H1 (cell line): Measurements from ENCODE around the gene CFDP1. TPM values are rescaled to one million over a fixed set of nuclear protein-coding genes. Genes with fewer than 3 reads are reported as not detected.
A peak's percentile ranks its signal among the peaks of the same experiment; 100 is the strongest.

Source experiments
- CTCF ChIA-PET: fragments of 300-600 bp; sonication (Branson Sonifier 250); formaldehyde crosslinking; loops from one replicate; lab custom pipeline; 2021; ENCODE audit not compliant: partially characterized antibody; lab: Charles Lee
- POLR2A ChIA-PET: fragments of 300-600 bp; sonication (Branson Sonifier 250); formaldehyde crosslinking; loops from one replicate; lab custom pipeline; 2021; ENCODE audit warnings: inconsistent platforms; ENCODE audit not compliant: partially characterized antibody; lab: Charles Lee
- DNase-seq, 2 experiments: peaks; one replicate each; pipeline versions ENCODE4 v3.0.0 to v3.0.0-alpha.2; 2010 to 2022; ENCODE audit warnings: low spot score in 2 of 2, low read depth in 1 of 2, mixed read lengths in 1 of 2
- FAIRE-seq: peaks from 2 replicates; lab custom pipeline; 2011; peaks lifted over from hg19 to GRCh38; lab: Jason Lieb, UNC
- H2AFZ ChIP-seq: 2 replicates; pipeline ENCODE4 v1.8.1; 2012; ENCODE audit warnings: low read length, inconsistent platforms
- H2AK5ac ChIP-seq: 2 replicates; pipeline ENCODE4 v1.6.1; 2013; ENCODE audit warnings: low read depth, low read length
- H2BK120ac ChIP-seq: replicated peaks from 2 replicates; pipeline ENCODE3; 2013; ENCODE audit warnings: low read depth, low read length, inconsistent platforms
- H2BK12ac ChIP-seq: 2 replicates; pipeline ENCODE4 v1.6.1; 2013; ENCODE audit warnings: low read depth, low read length
- H2BK15ac ChIP-seq: 2 replicates; pipeline ENCODE4 v1.6.1; 2013; ENCODE audit warnings: low read length
- H2BK20ac ChIP-seq: 2 replicates; pipeline ENCODE4 v1.6.1; 2013; ENCODE audit warnings: low read length
- H2BK5ac ChIP-seq: 2 replicates; pipeline ENCODE4 v1.6.1; 2013; ENCODE audit warnings: low read depth, low read length
- H3K14ac ChIP-seq: 2 replicates; pipeline ENCODE4 v1.6.1; 2013; ENCODE audit warnings: inconsistent platforms; ENCODE audit not compliant: insufficient read length
- H3K18ac ChIP-seq: 2 replicates; pipeline ENCODE4 v1.6.1; 2013; ENCODE audit warnings: low read length; ENCODE audit errors: extremely low read depth
- H3K23ac ChIP-seq: 2 replicates; pipeline ENCODE4 v1.6.1; 2013; ENCODE audit warnings: inconsistent platforms; ENCODE audit not compliant: insufficient read length
- H3K23me2 ChIP-seq: 2 replicates; pipeline ENCODE4 v1.6.1; 2013; ENCODE audit warnings: low read depth, low read length
- H3K27ac ChIP-seq: 2 replicates; pipeline ENCODE4 v1.6.1; 2011; ENCODE audit warnings: low read depth, low read length, inconsistent platforms
- H3K27me3 ChIP-seq, 4 experiments: replicated peaks in 1 of 4; 1 replicate in 1 of 4; 2 replicates in 3 of 4; pipeline versions ENCODE4 v1.6.1 to v1.8.1; 2011 to 2013; ENCODE audit warnings: low read length in 3 of 4, mild to moderate bottlenecking in 3 of 4, inconsistent platforms in 2 of 4, mixed read lengths in 2 of 4, moderate library complexity in 1 of 4; ENCODE audit not compliant: control insufficient read depth in 3 of 4, insufficient read depth in 3 of 4; ENCODE audit errors: extremely low read depth in 1 of 4
- H3K36me3 ChIP-seq, 4 experiments: 2 replicates each; pipeline versions ENCODE4 v1.6.1 to v1.8.1; 2011 to 2013; ENCODE audit warnings: mild to moderate bottlenecking in 4 of 4, low read length in 3 of 4, moderate library complexity in 2 of 4, control low read depth in 1 of 4, inconsistent platforms in 1 of 4; ENCODE audit not compliant: insufficient read depth in 4 of 4, control insufficient read depth in 2 of 4
- H3K4ac ChIP-seq: replicated peaks from 2 replicates; pipeline ENCODE3; 2013; ENCODE audit warnings: low read length, low read depth, mixed read lengths, inconsistent platforms; ENCODE audit not compliant: insufficient read length
- H3K4me1 ChIP-seq, 4 experiments: replicated peaks in 1 of 4; 1 replicate in 1 of 4; 2 replicates in 3 of 4; pipeline versions ENCODE4 v1.6.1 to v1.8.1; 2011 to 2013; ENCODE audit warnings: low read length in 3 of 4, inconsistent platforms in 2 of 4, mixed read lengths in 1 of 4; ENCODE audit not compliant: insufficient read depth in 4 of 4, control insufficient read depth in 3 of 4
- H3K4me2 ChIP-seq, 2 experiments: 2 replicates each; pipeline versions ENCODE4 v1.6.1 to v1.8.1; 2011 to 2013; ENCODE audit warnings: low read depth in 2 of 2, low read length in 2 of 2, control low read depth in 1 of 2, inconsistent platforms in 1 of 2, mild to moderate bottlenecking in 1 of 2; ENCODE audit not compliant: insufficient read depth in 1 of 2
- H3K4me3 ChIP-seq, 4 experiments: fragments of 200-600, 300-600 bp in 1 of 4; sonication (generic), shearing (Covaris generic), sonication (Bioruptor Twin) in 1 of 4; 2 replicates each; pipeline versions ENCODE4 v1.5.1 to v1.8.1; 2011 to 2016; ENCODE audit warnings: low read length in 4 of 4, low read depth in 3 of 4, control low read depth in 2 of 4, inconsistent platforms in 2 of 4, mild to moderate bottlenecking in 2 of 4, mixed read lengths in 1 of 4, moderate library complexity in 1 of 4; ENCODE audit not compliant: insufficient read depth in 2 of 4; ENCODE audit errors: extremely low read depth in 1 of 4
- H3K56ac ChIP-seq: replicated peaks from 2 replicates; pipeline ENCODE3; 2013; ENCODE audit warnings: low read depth, mild to moderate bottlenecking, mixed read lengths, low read length, inconsistent platforms; ENCODE audit not compliant: insufficient read length
- H3K79me1 ChIP-seq: 2 replicates; pipeline ENCODE4 v1.6.1; 2013; ENCODE audit warnings: low read depth, low read length, control low read depth
- H3K79me2 ChIP-seq, 2 experiments: 2 replicates each; pipeline versions ENCODE4 v1.6.1 to v1.8.1; 2012 to 2013; ENCODE audit warnings: low read length in 2 of 2, mild to moderate bottlenecking in 2 of 2, inconsistent platforms in 1 of 2; ENCODE audit not compliant: insufficient read depth in 2 of 2, control insufficient read depth in 1 of 2
- H3K9ac ChIP-seq, 4 experiments: replicated peaks in 1 of 4; 1 replicate in 1 of 4; 2 replicates in 3 of 4; pipeline versions ENCODE4 v1.6.1 to v1.8.1; 2011 to 2013; ENCODE audit warnings: low read depth in 3 of 4, low read length in 3 of 4, control low read depth in 2 of 4, mild to moderate bottlenecking in 2 of 4, moderate library complexity in 2 of 4, inconsistent platforms in 1 of 4; ENCODE audit errors: extremely low read depth in 1 of 4
- H3K9me3 ChIP-seq, 2 experiments: 2 replicates each; pipeline versions ENCODE4 v1.6.1 to v1.8.1; 2012 to 2013; ENCODE audit warnings: mild to moderate bottlenecking in 2 of 2, moderate library complexity in 2 of 2, control low read depth in 1 of 2, inconsistent platforms in 1 of 2, low read depth in 1 of 2, low read length in 1 of 2, mixed read lengths in 1 of 2; ENCODE audit not compliant: insufficient read depth in 2 of 2
- H4K20me1 ChIP-seq, 2 experiments: replicated peaks in 1 of 2; 2 replicates each; pipeline versions ENCODE3 to v1.8.1; 2011 to 2013; ENCODE audit warnings: inconsistent platforms in 2 of 2, low read length in 2 of 2, mild to moderate bottlenecking in 1 of 2; ENCODE audit not compliant: insufficient read depth in 2 of 2, control insufficient read depth in 1 of 2
- H4K5ac ChIP-seq: 2 replicates; pipeline ENCODE4 v1.6.1; 2013; ENCODE audit warnings: low read length, low read depth, mixed read lengths, inconsistent platforms; ENCODE audit not compliant: insufficient read length
- H4K8ac ChIP-seq: 2 replicates; pipeline ENCODE4 v1.8.0; 2013; ENCODE audit warnings: mild to moderate bottlenecking, moderate library complexity, low read length, inconsistent platforms; ENCODE audit not compliant: insufficient read depth; ENCODE audit errors: extremely low read depth
- H4K91ac ChIP-seq: replicated peaks from 2 replicates; pipeline ENCODE3; 2013; ENCODE audit warnings: low read length, mixed read lengths, inconsistent platforms; ENCODE audit not compliant: insufficient read length
- ASH2L ChIP-seq: fragments of 200-600, 300-600 bp; sonication (generic); IDR thresholded peaks from one replicate; pipeline ENCODE4 v1.7.1; 2017; ENCODE audit warnings: low read length
- EZH2 ChIP-seq: fragments of 200-600 bp; sonication (generic); IDR thresholded peaks from 2 replicates; pipeline ENCODE4 v1.7.1; 2012; ENCODE audit warnings: low read depth, mild to moderate bottlenecking, moderate library complexity, low read length, inconsistent platforms; ENCODE audit not compliant: severe bottlenecking
- FOSL1 ChIP-seq: IDR thresholded peaks from 2 replicates; pipeline ENCODE4 v1.6.1; 2011; ENCODE audit warnings: mild to moderate bottlenecking, low read depth, low read length, moderate library complexity; ENCODE audit not compliant: insufficient read depth
- KDM4A ChIP-seq: IDR thresholded peaks from one replicate; pipeline ENCODE4 v1.7.1; 2012; ENCODE audit warnings: low read depth, mild to moderate bottlenecking, moderate library complexity, low read length, inconsistent platforms; ENCODE audit not compliant: severe bottlenecking
- PHF8 ChIP-seq: fragments of 200-600 bp; sonication (generic); conservative IDR thresholded peaks from 2 replicates; pipeline ENCODE4 v1.7.1; 2012; ENCODE audit warnings: low read depth, mild to moderate bottlenecking, inconsistent platforms, low read length, moderate library complexity
- SP1 ChIP-seq: IDR thresholded peaks from 2 replicates; pipeline ENCODE4 v1.6.1; 2011; ENCODE audit warnings: low read depth, low read length
- WGBS, 2 experiments: shearing (Covaris generic) in 1 of 2; methylation state at CpG; one replicate each; pipeline versions ENCODE4 v1.1.6 to v1.1.7; 2013 to 2015; ENCODE audit warnings: low lambda C conversion rate in 2 of 2, mixed read lengths in 2 of 2, inconsistent platforms in 1 of 2, low coverage in 1 of 2, missing lambda C conversion rate in 1 of 2; ENCODE audit not compliant: insufficient replicate concordance in 2 of 2, insufficient coverage in 1 of 2, insufficient read length in 1 of 2; ENCODE audit errors: extremely low coverage in 1 of 2, missing lambda C conversion rate in 1 of 2; 5-methylcytosine and 5-hydroxymethylcytosine counted together
- polyA plus RNA-seq, 7 experiments: library from polyadenylated mRNA; depleted of rRNA in 3 of 7; stranded (reverse) in 5 of 7; unstranded in 2 of 7; fragments of >200 nt in 5 of 7; fragments of 200-250 nt in 2 of 7; gene quantifications; 1 replicate in 5 of 7; 2 replicates in 1 of 7; 4 replicates in 1 of 7; pipeline versions ENCODE4 v1.2.1 to v1.2.3, GENCODE V29; 2011 to 2013; ENCODE audit warnings: missing spikeins in 2 of 7, mixed read lengths in 2 of 7
- total RNA-seq: library from RNA; stranded (reverse); fragmentation: NEBNext Ultra II Directional; extraction: Animal tissue kit (Norgen Biotek cat#: 25700); gene quantifications from 2 replicates; pipeline ENCODE4 v1.2.1, GENCODE V29; 2021
- TF ChIP-seq, protein P1 (sequence below): IDR thresholded peaks from 2 replicates; pipeline ENCODE4 v1.6.1; 2012; ENCODE audit warnings: inconsistent platforms
- TF ChIP-seq, protein P2 (sequence below): IDR thresholded peaks from 2 replicates; pipeline ENCODE4 v1.6.1; 2012; ENCODE audit warnings: low read length, inconsistent platforms

The CFDP1 gene
- total and polyA plus RNA-seq, 2 of the 8 experiments (the other 6 are each of a cell fraction or from before 2014, with no cell fraction given) = 25.5 to 77.3 TPM

DNA sequence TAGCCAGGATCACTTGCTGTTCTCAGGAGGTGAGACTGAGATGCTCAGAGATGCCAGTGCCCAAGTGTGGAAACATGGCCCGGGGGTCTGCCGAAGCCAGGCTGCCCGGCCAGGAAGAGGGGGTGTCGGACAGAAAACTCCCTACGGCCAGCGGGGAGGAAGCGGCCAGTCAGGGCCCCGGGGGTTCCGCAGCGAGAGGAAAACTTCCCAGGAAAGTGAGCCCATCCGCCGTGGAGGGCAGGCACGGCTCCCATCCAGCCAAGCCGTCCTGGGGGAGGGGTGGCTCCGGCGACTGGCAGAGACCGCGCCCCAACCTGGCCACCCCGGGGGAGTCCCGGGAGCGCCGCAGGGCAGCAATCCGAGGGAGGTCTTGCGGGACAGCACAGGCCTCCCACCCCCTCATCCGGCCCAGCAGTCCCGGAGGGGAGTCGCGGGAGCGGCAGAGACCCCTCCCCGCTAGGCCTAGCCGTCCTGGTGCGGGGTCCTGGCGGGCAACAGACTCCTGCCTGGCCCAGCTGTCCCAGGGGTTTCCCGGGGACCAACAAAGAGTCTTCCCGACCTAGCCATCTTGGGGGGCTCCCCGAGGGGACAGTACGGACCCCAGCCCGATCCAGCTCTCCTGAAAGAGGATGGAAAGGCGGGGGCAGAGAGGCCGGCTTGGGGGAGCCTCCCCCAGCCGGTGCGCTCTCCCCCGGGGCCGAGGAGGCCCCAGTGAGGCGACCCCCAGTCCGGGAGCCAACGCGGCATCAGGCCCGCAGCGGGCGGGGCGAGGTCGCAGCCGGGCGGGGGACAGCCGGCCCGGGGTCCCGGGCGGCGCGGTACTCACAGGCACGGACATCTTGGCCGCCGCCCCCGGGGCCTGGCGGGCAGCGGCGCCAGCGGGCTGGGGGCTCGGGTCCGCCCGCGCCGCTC lies 168.0 kb downstream of the CFDP1 start:
- no peaks in the 10 kb centered on the region for H3K27me3 ChIP-seq
- peaks cover 0 to 52% of the 10 kb centered on the region in 2 experiments; a peak in 2 of 4 replicates for H3K79me2 ChIP-seq
- no peak overlapping the region; the same call in 1 of the 2 replicates for H3K27ac ChIP-seq
- H3K4me3 ChIP-seq = peak overlapping the region; percentile 76 to 99 (median 83)
- H4K8ac ChIP-seq = peak overlapping the region; percentile 90; the same call in 1 of the 2 replicates
- FAIRE-seq (no peak), DNase-seq (peak in 1 of 2 experiments; percentile 60)
- peak overlapping the region; percentile 59 for H3K4ac ChIP-seq
- no peak overlapping the region for H4K5ac ChIP-seq
- ChIA-PET CTCF (interaction anchor here (1.4 to 3.5 kb wide), 6 partner anchors 9 to 31 kb away, joined by 3 to 20 read pairs (median 8); no protein-coding TSS in a partner anchor), POLR2A (interaction anchor here (1.4 to 9.2 kb wide), 8 partner anchors 12 to 251 kb away, joined by 3 to 158 read pairs (median 6); partner anchors contain the start of gene BCAR1)
- peak overlapping the region; percentile 59 to 78 (median 72) for H3K9ac ChIP-seq
- H2BK15ac ChIP-seq = no peak overlapping the region
- no peak overlapping the region for H2AFZ ChIP-seq
- peaks cover 15 to 26% of the 10 kb centered on the region in 2 experiments for H4K20me1 ChIP-seq
- H2BK120ac ChIP-seq = no peak overlapping the region
- peak overlapping the region; percentile 79 to 92 for H3K4me2 ChIP-seq
- H3K56ac ChIP-seq = no peak overlapping the region
- H2BK12ac ChIP-seq = no peak overlapping the region
- H3K4me1 ChIP-seq = peaks cover 0 to 31% (median 25%) of the 10 kb centered on the region in 4 experiments; a peak in 6 of 7 replicates
- no peak overlapping the region for H3K23ac ChIP-seq
- H3K9me3 ChIP-seq = no peaks in the 10 kb centered on the region
- H3K79me1 ChIP-seq = peaks cover 26% of the 10 kb centered on the region
- peak overlapping the region; percentile 30; the same call in 1 of the 2 replicates for H2BK5ac ChIP-seq
- 6% methylated on average over 33 of the region's 74 CpGs; no CpG with 5 or more reads in 1 of the 2 experiments for WGBS, 2 experiments
- peak overlapping the region; percentile 87 for H3K18ac ChIP-seq
- H3K14ac ChIP-seq = no peak overlapping the region
- peaks cover 11% of the 10 kb centered on the region; the same call in 1 of the 2 replicates for H3K23me2 ChIP-seq
- no peak overlapping the region for H2BK20ac ChIP-seq
- H2AK5ac ChIP-seq = no peak overlapping the region
- no peaks in the 10 kb centered on the region for H3K36me3 ChIP-seq
- no peak overlapping the region for H4K91ac ChIP-seq
- no peak for TF ChIP-seq EZH2
- TF ChIP-seq ASH2L = no peak
- TF ChIP-seq, protein P1, sequence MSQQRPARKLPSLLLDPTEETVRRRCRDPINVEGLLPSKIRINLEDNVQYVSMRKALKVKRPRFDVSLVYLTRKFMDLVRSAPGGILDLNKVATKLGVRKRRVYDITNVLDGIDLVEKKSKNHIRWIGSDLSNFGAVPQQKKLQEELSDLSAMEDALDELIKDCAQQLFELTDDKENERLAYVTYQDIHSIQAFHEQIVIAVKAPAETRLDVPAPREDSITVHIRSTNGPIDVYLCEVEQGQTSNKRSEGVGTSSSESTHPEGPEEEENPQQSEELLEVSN = no peak
- TF ChIP-seq, protein P2, sequence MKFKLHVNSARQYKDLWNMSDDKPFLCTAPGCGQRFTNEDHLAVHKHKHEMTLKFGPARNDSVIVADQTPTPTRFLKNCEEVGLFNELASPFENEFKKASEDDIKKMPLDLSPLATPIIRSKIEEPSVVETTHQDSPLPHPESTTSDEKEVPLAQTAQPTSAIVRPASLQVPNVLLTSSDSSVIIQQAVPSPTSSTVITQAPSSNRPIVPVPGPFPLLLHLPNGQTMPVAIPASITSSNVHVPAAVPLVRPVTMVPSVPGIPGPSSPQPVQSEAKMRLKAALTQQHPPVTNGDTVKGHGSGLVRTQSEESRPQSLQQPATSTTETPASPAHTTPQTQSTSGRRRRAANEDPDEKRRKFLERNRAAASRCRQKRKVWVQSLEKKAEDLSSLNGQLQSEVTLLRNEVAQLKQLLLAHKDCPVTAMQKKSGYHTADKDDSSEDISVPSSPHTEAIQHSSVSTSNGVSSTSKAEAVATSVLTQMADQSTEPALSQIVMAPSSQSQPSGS = no peak
- no peak for TF ChIP-seq SP1
- TF ChIP-seq PHF8 = peak; percentile 36; the same call in 1 of the 2 replicates
- TF ChIP-seq KDM4A = peak; percentile 47
- no peak for TF ChIP-seq FOSL1
